HG03571 (cell line): ENCODE data around the gene ABLIM3.

Experiments
- ATAC-seq: cut with Tn5 transposase; IDR thresholded peaks from one replicate; pipeline ENCODE4 v1.9.1; 2021; ENCODE audit not compliant: unreplicated experiment

The ABLIM3 gene

GRCh38 chr5:149301744-149302380 lies 160.6 kb downstream of the ABLIM3 start:
- no peak for ATAC-seq

GRCh38 chr5:149302641-149303040 lies 161.3 kb downstream of the ABLIM3 start:
- ATAC-seq: no peak

GRCh38 chr5:149303210-149303609 lies 161.9 kb downstream of the ABLIM3 start:
- no peak for ATAC-seq

GRCh38 chr5:149304195-149305078 lies 163.1 kb downstream of the ABLIM3 start:
- ATAC-seq: no peak

- ATAC-seq: no peak
Observed at GRCh38 chr5:149309354-149309753, 168.1 kb downstream of the ABLIM3 start.
